ENCODE measurements around the gene ACVR1. TPM values are rescaled to one million over a fixed set of nuclear protein-coding genes. Genes with fewer than 3 reads are reported as not detected.
"Not testable (repeated sequence)": the region's sequence is repeated elsewhere in the genome, so short reads cannot be mapped to it uniquely, and the experiment has no call there.

ACVR1 gene
- total and polyA plus RNA-seq, 2 experiments from 2014 or later, result 8.9 to 21.5 TPM

GRCh38 chr2:157830266-157830665, 45.9 kb downstream of the ACVR1 start (continued):
- TF ChIP-seq ZNF462 (CRISPR knock-in tag; IDR thresholded peaks at IDR 0.05), result no peak

- H2AFZ ChIP-seq, result no peak overlapping the region
- H3F3A ChIP-seq (replicated peaks; ENCODE audit: low read depth), result no peaks in the 10 kb centered on the region
- H3K27me3 Mint-ChIP-seq (ENCODE audit: insufficient read depth, low read depth, poor library complexity), result no peaks in the 10 kb centered on the region
- H3K9me3 Mint-ChIP-seq, result no peaks in the 10 kb centered on the region; the same call in 2 of the 3 replicates
- peaks cover 25% of the 10 kb centered on the region for H3K4me1 ChIP-seq (ENCODE audit: insufficient read depth)
- no peak for TF ChIP-seq EZH2phosphoT487 (IDR thresholded peaks at IDR 0.05; ENCODE audit: unreplicated experiment)
- no peak for TF ChIP-seq CREB1 (CRISPR knock-in tag; IDR thresholded peaks at IDR 0.05; ENCODE audit: low read depth)
- no peak for TF ChIP-seq ZNF114 (CRISPR knock-in tag; IDR thresholded peaks at IDR 0.05)
- TF ChIP-seq ZNF331 (CRISPR knock-in tag; IDR thresholded peaks at IDR 0.05; ENCODE audit: low read depth), result no peak
- no peak for TF ChIP-seq EZH2 (IDR thresholded peaks at IDR 0.05; ENCODE audit: low read depth, unreplicated experiment)
- no peak for TF ChIP-seq POLR2AphosphoS5 (IDR thresholded peaks at IDR 0.05; ENCODE audit: low read depth)
- no peak for TF ChIP-seq CTCF (conservative IDR thresholded peaks at IDR 0.05; ENCODE audit: low read depth in 2 of 2)
- no peak for TF ChIP-seq ETS1 (IDR thresholded peaks at IDR 0.05)
- peaks cover 24% of the 10 kb centered on the region for H3K4me1 Mint-ChIP-seq
- ATAC-seq (no peak), DNase-seq (ENCODE audit: low spot score) (no peak)
- no peak overlapping the region for H3K4me3 Mint-ChIP-seq
- peaks cover 22% of the 10 kb centered on the region for H3K79me2 ChIP-seq (replicated peaks; ENCODE audit: insufficient read depth)
- no peaks in the 10 kb centered on the region for H3K27me3 ChIP-seq (ENCODE audit: insufficient read depth)
- no peak overlapping the region for H3K27ac ChIP-seq (ENCODE audit: low read depth)
- no peak overlapping the region for H3K4me2 ChIP-seq
- H4K20me1 ChIP-seq (replicated peaks; ENCODE audit: insufficient read depth), result 0 out of 2 replicates have a peak, but pooled peaks cover 5% of the 10 kb centered on the region
- no peaks in the 10 kb centered on the region for H3K36me3 ChIP-seq (ENCODE audit: insufficient read depth)
- no peak overlapping the region for H3K27ac Mint-ChIP-seq
- peaks cover 3% of the 10 kb centered on the region; the same call in 1 of the 3 replicates for H3K36me3 Mint-ChIP-seq (ENCODE audit: low read depth)
- no peak overlapping the region for H3K4me3 ChIP-seq
- 0 out of 2 replicates have a peak, but pooled peaks cover 7% of the 10 kb centered on the region for H3K9me2 ChIP-seq (ENCODE audit: insufficient read depth)
Observed at GRCh38 chr2:157827377-157827776, 48.8 kb downstream of the ACVR1 start.

GRCh38 chr2:157826644-157827043, 49.5 kb downstream of the ACVR1 start:
- not testable (repeated sequence) for H3K27ac ChIP-seq (ENCODE audit: low read depth); H3K9me2 ChIP-seq (ENCODE audit: insufficient read depth); H3K27ac Mint-ChIP-seq; H4K20me1 ChIP-seq (replicated peaks; ENCODE audit: insufficient read depth); H3K36me3 Mint-ChIP-seq (ENCODE audit: low read depth); H3K36me3 ChIP-seq (ENCODE audit: insufficient read depth); H3K4me3 Mint-ChIP-seq; H2AFZ ChIP-seq; H3K4me2 ChIP-seq; DNase-seq (ENCODE audit: low spot score); H3K9me3 Mint-ChIP-seq; H3F3A ChIP-seq (replicated peaks; ENCODE audit: low read depth); H3K27me3 Mint-ChIP-seq (ENCODE audit: insufficient read depth, low read depth, poor library complexity); H3K27me3 ChIP-seq (ENCODE audit: insufficient read depth); ATAC-seq; H3K4me3 ChIP-seq
- H3K4me1 Mint-ChIP-seq, result peaks cover 17% of the 10 kb centered on the region
- H3K4me1 ChIP-seq (ENCODE audit: insufficient read depth), result peaks cover 18% of the 10 kb centered on the region
- peaks cover 22% of the 10 kb centered on the region for H3K79me2 ChIP-seq (replicated peaks; ENCODE audit: insufficient read depth)

Measured in GM23338 (cell line).